Sigmoid colon (tissue), 4 donors: ENCODE results near the gene CERS5.

Experiments
- CTCF ChIP-seq, 4 experiments: fragments of 450-650 bp in 3 of 4; fragments of 200-600 bp in 1 of 4; IDR thresholded peaks; one replicate each; pipeline ENCODE4 v1.5.1; 2016 to 2019; ENCODE audit warnings: antibody characterized with exemption in 4 of 4, mild to moderate bottlenecking in 3 of 4, moderate library complexity in 2 of 4
- EP300 ChIP-seq, 4 donors: sonication (generic); formaldehyde crosslinking; IDR thresholded peaks; one replicate each; pipeline ENCODE4 v1.6.1; 2017; ENCODE audit warnings: antibody characterized with exemption in 4 of 4
- POLR2A ChIP-seq, 2 donors: fragments of 450-650 bp; IDR thresholded peaks; one replicate each; pipeline ENCODE4 v1.6.1; 2016; ENCODE audit warnings: antibody characterized with exemption in 2 of 2, mild to moderate bottlenecking in 2 of 2, moderate library complexity in 2 of 2
- POLR2AphosphoS5 ChIP-seq, 4 donors: sonication (generic); formaldehyde crosslinking; IDR thresholded peaks; one replicate each; pipeline ENCODE4 v1.6.1; 2017; ENCODE audit warnings: antibody characterized with exemption in 4 of 4

GRCh38 chr12:50099302-50100008 lies 67.7 kb downstream of the CERS5 start:
- no peak for TF ChIP-seq CTCF (IDR thresholded peaks at IDR 0.05)
- no peak for TF ChIP-seq POLR2A (IDR thresholded peaks at IDR 0.05)
- no peak for TF ChIP-seq POLR2AphosphoS5 (IDR thresholded peaks at IDR 0.05)
- TF ChIP-seq EP300 (IDR thresholded peaks at IDR 0.05), result no peak
